Activated B cell treated with CpG ODN at 0.5 μM for 24 hours (primary cell): ENCODE measurements around the gene CACNB4. TPM values are rescaled to one million over a fixed set of nuclear protein-coding genes. Genes with fewer than 3 reads are reported as not detected.
A peak's percentile ranks its signal among the peaks of the same experiment; 100 is the strongest.

Experiments
- ATAC-seq: fragments of 200-7000 bp; cut with Tn5 transposase; one replicate; pipeline ENCODE4 v1.10.0; 2021; ENCODE audit warnings: low read depth, mild to moderate bottlenecking, moderate library complexity
- CTCF ChIA-PET: fragments of 350-600 bp; sonication (Branson Sonifier 250); formaldehyde crosslinking; loops from one replicate; lab custom pipeline; 2021; ENCODE audit warnings: antibody characterized with exemption; lab: Charles Lee
- POLR2A ChIA-PET: fragments of 350-600 bp; sonication (Branson Sonifier 250); formaldehyde crosslinking; loops from one replicate; lab custom pipeline; 2021; ENCODE audit warnings: antibody characterized with exemption; lab: Charles Lee
- DNase-seq: peaks from one replicate; pipeline ENCODE4 v3.0.0; 2022
- H3K27ac Mint-ChIP-seq: one replicate; pipeline ENCODE4 v1.8.0; 2020; ENCODE audit warnings: mixed read lengths
- H3K27me3 Mint-ChIP-seq: one replicate; pipeline ENCODE4 v1.8.0; 2021; ENCODE audit warnings: mixed read lengths
- H3K36me3 Mint-ChIP-seq: one replicate; pipeline ENCODE4 v1.8.0; 2021; ENCODE audit warnings: low read depth, mixed read lengths
- H3K4me1 Mint-ChIP-seq: one replicate; pipeline ENCODE4 v1.8.0; 2021; ENCODE audit warnings: mixed read lengths
- H3K4me3 Mint-ChIP-seq: one replicate; pipeline ENCODE4 v1.8.0; 2020; ENCODE audit warnings: mild to moderate bottlenecking, mixed read lengths
- H3K9me3 Mint-ChIP-seq: one replicate; pipeline ENCODE4 v1.8.0; 2020; ENCODE audit warnings: mixed read lengths
- CTCF ChIP-seq: fragments of 200-600 bp; IDR thresholded peaks from one replicate; pipeline ENCODE4 v1.8.0; 2022; ENCODE audit warnings: antibody characterized with exemption, mild to moderate bottlenecking
- intact Hi-C: fragments of 100-400 bp; cut with micrococcal nuclease; formaldehyde crosslinking; loops from one replicate; pipeline ENCODE4 v1.15.1; 2024
- total RNA-seq: library from RNA; stranded (reverse); gene quantifications from 2 replicates; pipeline ENCODE4 v1.2.3, GENCODE V29; 2022

The CACNB4 gene
- total RNA-seq, 1 donor from 2014 or later, result 0.86 TPM

DNA sequence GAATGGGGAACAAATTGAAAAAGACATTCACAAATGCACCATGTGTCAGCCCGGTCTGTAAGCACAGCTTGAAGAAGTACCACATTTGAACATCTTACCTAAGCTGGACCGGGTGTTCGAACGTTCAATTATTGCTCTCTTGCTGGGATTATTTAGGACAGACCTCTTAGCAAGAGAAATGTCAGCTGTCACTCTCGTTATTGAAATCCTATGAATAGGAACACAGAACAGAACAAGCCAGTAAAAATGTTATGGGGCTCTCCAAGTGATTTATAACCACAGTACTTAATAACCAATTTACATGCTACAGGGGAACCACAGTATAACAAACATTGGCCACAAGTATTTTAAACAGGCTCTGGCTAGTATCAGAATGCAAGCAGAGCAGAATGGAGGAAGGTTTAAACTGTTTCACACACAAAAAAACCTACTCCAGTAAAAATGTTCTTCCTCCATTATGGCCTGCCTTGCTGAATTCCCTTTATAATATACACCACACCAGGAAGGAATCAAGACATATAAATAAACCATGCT is 238.2 kb downstream of the CACNB4 start:
- Mint-ChIP-seq H3K9me3 (no peaks in the 10 kb centered on the region), H3K27me3 (no peaks in the 10 kb centered on the region), H3K27ac (no peak overlapping the region), H3K4me1 (peaks cover 2% of the 10 kb centered on the region), H3K36me3 (no peaks in the 10 kb centered on the region), H3K4me3 (no peak overlapping the region)
- TF ChIP-seq CTCF, result no peak
- POLR2A ChIA-PET, result no interaction called here
- DNase-seq, result no peak
- no peak for ATAC-seq
- intact Hi-C loops, result no loop called here
- CTCF ChIA-PET, result no interaction called here

DNA sequence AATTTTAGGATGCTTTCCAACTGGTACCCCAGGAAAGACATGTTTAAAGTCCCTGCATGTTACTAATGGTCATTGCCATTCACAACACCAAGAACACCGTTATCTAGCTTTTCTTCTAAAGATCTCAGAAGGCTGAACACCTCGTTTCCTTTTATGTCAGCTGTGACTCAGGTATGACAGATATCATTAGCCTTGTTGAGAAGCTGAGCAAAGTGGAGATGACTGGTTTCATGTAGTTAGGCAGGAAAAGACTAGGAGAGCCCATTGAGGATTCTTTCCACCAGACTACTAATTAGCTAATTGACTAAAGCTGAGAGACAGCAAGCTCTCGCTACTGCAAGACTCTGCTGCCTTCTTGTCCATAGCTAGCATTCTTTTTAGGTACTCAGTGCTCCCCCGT is 238.6 kb downstream of the CACNB4 start:
- intact Hi-C loops, result no loop called here
- Mint-ChIP-seq H3K27me3 (no peaks in the 10 kb centered on the region), H3K4me1 (peaks cover 2% of the 10 kb centered on the region), H3K27ac (no peak overlapping the region), H3K9me3 (no peaks in the 10 kb centered on the region), H3K36me3 (no peaks in the 10 kb centered on the region), H3K4me3 (no peak overlapping the region)
- no peak for TF ChIP-seq CTCF
- POLR2A ChIA-PET, result no interaction called here
- DNase-seq, result no peak
- CTCF ChIA-PET, result no interaction called here
- ATAC-seq, result no peak

- H3K27me3 Mint-ChIP-seq, result no peaks in the 10 kb centered on the region
- H3K9me3 Mint-ChIP-seq, result no peaks in the 10 kb centered on the region
- ChIA-PET POLR2A (no interaction called here), CTCF (no interaction called here)
- no peak overlapping the region for H3K27ac Mint-ChIP-seq
- DNase-seq (no peak), ATAC-seq (no peak)
- H3K4me3 Mint-ChIP-seq, result no peak overlapping the region
- intact Hi-C loops, result no loop called here
- H3K4me1 Mint-ChIP-seq, result peaks cover 5% of the 10 kb centered on the region
- no peaks in the 10 kb centered on the region for H3K36me3 Mint-ChIP-seq
- TF ChIP-seq CTCF, result no peak
Observed at GRCh38 chr2:151857650-151858049, 241.2 kb downstream of the CACNB4 start.

DNA sequence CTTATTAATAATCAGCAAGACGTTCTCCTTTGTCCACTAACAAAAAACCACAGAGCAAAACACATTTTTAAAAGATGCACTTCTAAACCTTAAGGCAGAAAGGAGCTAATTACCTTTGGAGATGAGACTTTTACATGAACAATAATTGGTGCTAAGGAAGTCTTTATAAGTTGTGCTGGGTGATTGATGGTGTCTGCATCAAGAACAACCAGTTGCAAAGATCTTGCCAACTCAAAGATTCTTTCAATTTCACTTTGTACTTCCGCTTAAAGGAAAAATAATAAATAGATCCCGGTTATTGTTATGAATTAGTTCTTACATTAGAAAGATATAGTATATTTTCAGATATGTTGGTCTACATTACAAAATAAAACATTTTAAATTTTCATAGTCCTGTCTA is 243.7 kb downstream of the CACNB4 start:
- TF ChIP-seq CTCF, result no peak
- Mint-ChIP-seq H3K36me3 (no peaks in the 10 kb centered on the region), H3K27me3 (no peaks in the 10 kb centered on the region), H3K4me3 (peak overlapping the region; percentile 60), H3K27ac (peak overlapping the region; percentile 54), H3K4me1 (peaks cover 4% of the 10 kb centered on the region), H3K9me3 (no peaks in the 10 kb centered on the region)
- ChIA-PET CTCF (no interaction called here), POLR2A (interaction anchor here (0.7 to 1.1 kb wide), 3 partner anchors 14 to 84 kb away, joined by 3 to 6 read pairs (median 3); partner anchors contain the start of gene ARL5A)
- DNase-seq (no peak), ATAC-seq (no peak)
- intact Hi-C loops, result loop anchor here (2.0 kb wide), 1 partner anchor 26 kb away; the partner anchor contains the start of gene ARL5A

- POLR2A ChIA-PET, result no interaction called here
- H3K27ac Mint-ChIP-seq, result no peak overlapping the region
- DNase-seq, result no peak
- TF ChIP-seq CTCF, result no peak
- intact Hi-C loops, result no loop called here
- CTCF ChIA-PET, result interaction anchor here (1.0 kb wide), 1 partner anchor 173 kb away, joined by 3 read pairs; no protein-coding TSS in a partner anchor
- H3K4me1 Mint-ChIP-seq, result peaks cover 4% of the 10 kb centered on the region
- no peak overlapping the region for H3K4me3 Mint-ChIP-seq
- H3K27me3 Mint-ChIP-seq, result no peaks in the 10 kb centered on the region
- H3K36me3 Mint-ChIP-seq, result no peaks in the 10 kb centered on the region
- no peaks in the 10 kb centered on the region for H3K9me3 Mint-ChIP-seq
- no peak for ATAC-seq
Observed at GRCh38 chr2:151853070-151853758, 245.6 kb downstream of the CACNB4 start.
